ENCODE data around the gene SLF2. TPM values are rescaled to one million over a fixed set of nuclear protein-coding genes. Genes with fewer than 3 reads are reported as not detected.

Gene SLF2
- total RNA-seq, 1 donor from 2014 or later = 3.1 TPM

- TF ChIP-seq CTCF (IDR thresholded peaks at IDR 0.05) = no peak
- Histone ChIP-seq H3K36me3 (no peaks in the 10 kb centered on the region), H3K4me1 (no peaks in the 10 kb centered on the region), H3K4me3 (no peak overlapping the region), H3K9me3 (no peaks in the 10 kb centered on the region), H3K27me3 (no peaks in the 10 kb centered on the region), H3K27ac (no peak overlapping the region)
- no peak for DNase-seq (ENCODE audit: low spot score in 2 of 2)
- intact Hi-C loops (cut with DNase I) = no loop called here
Measured at GRCh38 chr10:100894033-100894432, 18.7 kb upstream of the SLF2 start.

GRCh38 chr10:100894589-100895294 is 18.0 kb upstream of the SLF2 start:
- DNase-seq (ENCODE audit: low spot score in 2 of 2) = peak in 1 of 2 donors; percentile 27
- Histone ChIP-seq H3K27ac (no peak overlapping the region), H3K9me3 (no peaks in the 10 kb centered on the region), H3K4me1 (no peaks in the 10 kb centered on the region), H3K4me3 (no peak overlapping the region), H3K36me3 (no peaks in the 10 kb centered on the region), H3K27me3 (no peaks in the 10 kb centered on the region)
- intact Hi-C loops (cut with DNase I) = no loop called here
- TF ChIP-seq CTCF (IDR thresholded peaks at IDR 0.05) = no peak

GRCh38 chr10:100895346-100895745 is 17.4 kb upstream of the SLF2 start:
- H3K27ac ChIP-seq = no peak overlapping the region
- intact Hi-C loops (cut with DNase I) = no loop called here
- DNase-seq (ENCODE audit: low spot score in 2 of 2) = no peak
- H3K36me3 ChIP-seq = no peaks in the 10 kb centered on the region
- H3K27me3 ChIP-seq = no peaks in the 10 kb centered on the region
- no peaks in the 10 kb centered on the region for H3K9me3 ChIP-seq
- H3K4me3 ChIP-seq = no peak overlapping the region
- TF ChIP-seq CTCF (IDR thresholded peaks at IDR 0.05) = no peak
- H3K4me1 ChIP-seq = no peaks in the 10 kb centered on the region

GRCh38 chr10:100895896-100896295 is 16.9 kb upstream of the SLF2 start:
- no peaks in the 10 kb centered on the region for H3K36me3 ChIP-seq
- H3K4me3 ChIP-seq = no peak overlapping the region
- H3K4me1 ChIP-seq = no peaks in the 10 kb centered on the region
- peak in 1 of 2 donors; percentile 8 for DNase-seq (ENCODE audit: low spot score in 2 of 2)
- H3K27me3 ChIP-seq = no peaks in the 10 kb centered on the region
- H3K27ac ChIP-seq = no peak overlapping the region
- TF ChIP-seq CTCF (IDR thresholded peaks at IDR 0.05) = no peak
- H3K9me3 ChIP-seq = no peaks in the 10 kb centered on the region
- intact Hi-C loops (cut with DNase I) = no loop called here

- H3K4me1 ChIP-seq = no peaks in the 10 kb centered on the region
- peak in 1 of 2 donors; percentile 19 for DNase-seq (ENCODE audit: low spot score in 2 of 2)
- H3K36me3 ChIP-seq = no peaks in the 10 kb centered on the region
- no peak for TF ChIP-seq CTCF (IDR thresholded peaks at IDR 0.05)
- H3K9me3 ChIP-seq = no peaks in the 10 kb centered on the region
- H3K4me3 ChIP-seq = no peak overlapping the region
- intact Hi-C loops (cut with DNase I) = no loop called here
- H3K27me3 ChIP-seq = no peaks in the 10 kb centered on the region
- H3K27ac ChIP-seq = no peak overlapping the region
Measured at GRCh38 chr10:100896876-100897461, 15.8 kb upstream of the SLF2 start.
